Keratinocyte (primary cell): Measurements from ENCODE around the gene SEMA7A. TPM values are rescaled to one million over a fixed set of nuclear protein-coding genes. Genes with fewer than 3 reads are reported as not detected.
A peak's percentile ranks its signal among the peaks of the same experiment; 100 is the strongest.

Source experiments
- DNase-seq: peaks from one replicate; pipeline ENCODE4 v3.0.0-alpha.2; 2011; ENCODE audit warnings: low read depth, missing footprints, low spot score
- FAIRE-seq: peaks from 2 replicates; lab custom pipeline; 2011; peaks lifted over from hg19 to GRCh38; lab: Jason Lieb, UNC
- H2AFZ ChIP-seq: 2 replicates; pipeline ENCODE4 v1.6.0; 2012; ENCODE audit warnings: low read length, control low read depth, inconsistent platforms; ENCODE audit not compliant: control insufficient read depth
- H3K27ac ChIP-seq: 2 replicates; pipeline ENCODE4 v1.5.1; 2011; ENCODE audit warnings: low read length; ENCODE audit not compliant: control insufficient read depth, insufficient read depth
- H3K27me3 ChIP-seq: 3 replicates; pipeline ENCODE4 v1.6.0; 2011; ENCODE audit warnings: low read length; ENCODE audit not compliant: control insufficient read depth, insufficient read depth; ENCODE audit errors: extremely low read depth
- H3K36me3 ChIP-seq, 2 experiments: 2 replicates in 1 of 2; 3 replicates in 1 of 2; pipeline ENCODE4 v1.5.1; 2011; ENCODE audit warnings: low read length in 2 of 2, mild to moderate bottlenecking in 1 of 2; ENCODE audit not compliant: control insufficient read depth in 2 of 2, insufficient read depth in 2 of 2; ENCODE audit errors: extremely low read depth in 1 of 2
- H3K4me1 ChIP-seq: 3 replicates; pipeline ENCODE4 v1.5.1; 2011; ENCODE audit warnings: low read length; ENCODE audit not compliant: control insufficient read depth, insufficient read depth; ENCODE audit errors: extremely low read depth
- H3K4me2 ChIP-seq: 3 replicates; pipeline ENCODE4 v1.6.0; 2011; ENCODE audit warnings: low read depth, low read length; ENCODE audit not compliant: control insufficient read depth, insufficient read depth; ENCODE audit errors: extremely low read depth
- H3K4me3 ChIP-seq, 3 experiments: fragments of 200-600 bp in 1 of 3; sonication (generic) in 1 of 3; 2 replicates in 2 of 3; 3 replicates in 1 of 3; pipeline ENCODE4 v1.5.1; 2011 to 2016; ENCODE audit warnings: low read length in 3 of 3, mild to moderate bottlenecking in 3 of 3, control low read depth in 2 of 3, inconsistent platforms in 1 of 3, low read depth in 1 of 3, mixed read lengths in 1 of 3, mixed run types in 1 of 3, moderate library complexity in 1 of 3; ENCODE audit not compliant: control insufficient read depth in 2 of 3, insufficient read depth in 2 of 3; ENCODE audit errors: extremely low read depth in 1 of 3
- H3K79me2 ChIP-seq: 2 replicates; pipeline ENCODE4 v1.6.0; 2012; ENCODE audit warnings: low read length; ENCODE audit not compliant: control insufficient read depth, insufficient read depth
- H3K9ac ChIP-seq: 3 replicates; pipeline ENCODE4 v1.6.0; 2011; ENCODE audit warnings: low read length; ENCODE audit not compliant: control insufficient read depth, insufficient read depth; ENCODE audit errors: extremely low read depth
- H3K9me1 ChIP-seq: 3 replicates; pipeline ENCODE4 v1.6.0; 2011; ENCODE audit warnings: low read length; ENCODE audit not compliant: control insufficient read depth, insufficient read depth; ENCODE audit errors: extremely low read depth
- H3K9me3 ChIP-seq: 2 replicates; pipeline ENCODE4 v1.5.1; 2012; ENCODE audit warnings: low read depth, low read length; ENCODE audit not compliant: control insufficient read depth
- H4K20me1 ChIP-seq: 3 replicates; pipeline ENCODE4 v1.6.0; 2011; ENCODE audit warnings: low read length; ENCODE audit not compliant: control insufficient read depth, insufficient read depth; ENCODE audit errors: extremely low read depth
- CTCF ChIP-seq, 3 experiments: IDR thresholded peaks in 1 of 3; conservative IDR thresholded peaks in 1 of 3; optimal IDR thresholded peaks in 1 of 3; 2 replicates in 2 of 3; 3 replicates in 1 of 3; pipeline versions ENCODE3 to v1.5.1; 2011; ENCODE audit warnings: low read length in 3 of 3, mild to moderate bottlenecking in 3 of 3, moderate library complexity in 2 of 3, control low read depth in 1 of 3, inconsistent platforms in 1 of 3; ENCODE audit not compliant: insufficient read depth in 2 of 3; ENCODE audit errors: extremely low read depth in 1 of 3
- EZH2 ChIP-seq: IDR thresholded peaks from one replicate; pipeline ENCODE4 v1.6.1; 2012; ENCODE audit warnings: inconsistent platforms, mild to moderate bottlenecking, low read length, moderate library complexity
- dilution Hi-C: fragments of 300-500 bp; cut with MboI; formaldehyde crosslinking; loops from one replicate; pipeline ENCODE4 v1.7.0; 2020; ENCODE audit warnings: low sequenced_read_pairs; ENCODE audit not compliant: extremely low pct_ligation_motif_present
- polyA plus RNA-seq, 5 experiments: library from polyadenylated mRNA; depleted of rRNA in 3 of 5; stranded (reverse) in 3 of 5; stranded (forward) in 1 of 5; unstranded in 1 of 5; fragments of >200 nt; gene quantifications; 1 replicate in 1 of 5; 2 replicates in 3 of 5; 3 replicates in 1 of 5; pipeline versions ENCODE4 v1.2.1 to v1.2.3, GENCODE V29; 2011 to 2012; ENCODE audit warnings: missing spikeins in 2 of 5, low read depth in 1 of 5, low replicate concordance in 1 of 5

The SEMA7A gene
- polyA plus RNA-seq, 1 donor (not counting 4 experiments of a cell fraction or from before 2014, with no cell fraction given), result 8.0 TPM

- Histone ChIP-seq H3K9me3 (no peaks in the 10 kb centered on the region), H3K4me3 (peak overlapping the region; percentile 77 to 88 (median 83)), H3K9me1 (peaks cover 13% of the 10 kb centered on the region), H4K20me1 (peaks cover 22% of the 10 kb centered on the region), H3K79me2 (peaks cover 74% of the 10 kb centered on the region), H3K27me3 (no peaks in the 10 kb centered on the region), H3K9ac (peak overlapping the region; percentile 80), H3K36me3 (peaks cover 2 to 26% of the 10 kb centered on the region in 2 experiments), H3K27ac (no peak overlapping the region), H3K4me2 (peak overlapping the region; percentile 91), H2AFZ (no peak overlapping the region), H3K4me1 (peaks cover 36% of the 10 kb centered on the region)
- no peak for FAIRE-seq
- dilution Hi-C loops, result no loop called here
- DNase-seq, result no peak
- TF ChIP-seq CTCF (optimal IDR thresholded peaks at IDR 0.05 in 1 of 3, IDR thresholded peaks at IDR 0.05 in 1 of 3, conservative IDR thresholded peaks at IDR 0.05 in 1 of 3; ENCODE audit: extremely low read depth in 1 of 3, insufficient read depth in 2 of 3, low read length in 3 of 3) (no peak), EZH2 (no peak)
Measured at GRCh38 chr15:74431645-74432044, 2.1 kb downstream of the SEMA7A start.

GRCh38 chr15:74431116-74431515, 2.6 kb downstream of the SEMA7A start:
- Histone ChIP-seq H3K4me3 (peak overlapping the region; percentile 77 to 88 (median 83)), H3K9me3 (no peaks in the 10 kb centered on the region), H3K4me1 (peaks cover 36% of the 10 kb centered on the region), H3K9me1 (peaks cover 13% of the 10 kb centered on the region), H3K36me3 (peaks cover 3 to 26% of the 10 kb centered on the region in 2 experiments), H3K4me2 (peak overlapping the region; percentile 91), H2AFZ (no peak overlapping the region), H3K27me3 (no peaks in the 10 kb centered on the region), H3K79me2 (peaks cover 79% of the 10 kb centered on the region), H3K9ac (peak overlapping the region; percentile 80), H4K20me1 (peaks cover 22% of the 10 kb centered on the region), H3K27ac (no peak overlapping the region)
- no peak for DNase-seq
- dilution Hi-C loops, result no loop called here
- TF ChIP-seq EZH2 (no peak), CTCF (optimal IDR thresholded peaks at IDR 0.05 in 1 of 3, IDR thresholded peaks at IDR 0.05 in 1 of 3, conservative IDR thresholded peaks at IDR 0.05 in 1 of 3; ENCODE audit: extremely low read depth in 1 of 3, insufficient read depth in 2 of 3, low read length in 3 of 3) (no peak)
- FAIRE-seq, result no peak
